Measurements from ENCODE around the gene EPHA2.

The EPHA2 gene

DNA sequence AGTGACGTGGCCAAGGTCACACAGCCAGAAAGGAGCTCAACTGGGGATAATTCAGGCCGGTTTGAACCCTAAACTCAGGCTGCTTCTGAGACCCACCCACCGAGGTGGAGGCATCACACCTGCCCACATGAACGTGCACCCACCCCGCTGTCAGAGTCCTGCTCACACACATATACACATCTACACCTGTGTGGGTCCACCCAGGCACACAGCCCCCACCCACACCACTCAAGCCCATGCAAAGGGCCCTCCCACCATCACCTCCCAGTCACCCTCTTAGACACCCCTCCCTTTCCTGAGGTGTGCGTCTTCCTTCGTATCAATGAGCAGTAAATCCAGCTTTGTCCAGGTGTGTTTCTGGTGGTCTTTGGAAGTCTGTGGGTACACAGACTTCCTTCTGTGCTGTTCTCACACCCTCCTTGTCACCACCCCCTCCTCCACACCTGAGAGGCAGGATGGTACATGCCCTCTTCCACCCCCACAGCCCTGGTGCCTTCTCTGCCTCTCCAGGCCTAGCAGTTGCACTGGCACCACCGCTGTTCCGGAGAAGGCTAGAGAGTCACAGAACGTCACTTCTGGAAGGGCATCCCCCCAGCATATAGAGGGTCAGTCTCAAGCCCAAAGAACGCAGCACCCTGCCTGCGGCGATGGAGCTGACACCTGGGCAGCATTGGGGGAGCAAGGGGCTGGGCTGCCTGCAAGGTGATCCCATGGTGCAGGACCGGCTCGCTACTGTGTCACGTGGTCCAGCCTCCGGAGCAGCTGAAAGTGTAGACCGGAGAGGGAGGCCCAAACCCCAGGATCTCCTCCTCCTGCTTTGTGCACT, 63.6 kb downstream of the EPHA2 start:
- intact Hi-C loops (cut with micrococcal nuclease) = no loop called here
- peaks cover 21% of the 10 kb centered on the region for H3K27me3 Mint-ChIP-seq
- no peak overlapping the region for H3K27ac Mint-ChIP-seq
- H3K36me3 Mint-ChIP-seq (ENCODE audit: low read depth) = no peaks in the 10 kb centered on the region
- H3K4me1 Mint-ChIP-seq (ENCODE audit: low read depth) = no peaks in the 10 kb centered on the region
- H3K4me3 Mint-ChIP-seq = no peak overlapping the region
- H3K9me3 Mint-ChIP-seq = no peaks in the 10 kb centered on the region

DNA sequence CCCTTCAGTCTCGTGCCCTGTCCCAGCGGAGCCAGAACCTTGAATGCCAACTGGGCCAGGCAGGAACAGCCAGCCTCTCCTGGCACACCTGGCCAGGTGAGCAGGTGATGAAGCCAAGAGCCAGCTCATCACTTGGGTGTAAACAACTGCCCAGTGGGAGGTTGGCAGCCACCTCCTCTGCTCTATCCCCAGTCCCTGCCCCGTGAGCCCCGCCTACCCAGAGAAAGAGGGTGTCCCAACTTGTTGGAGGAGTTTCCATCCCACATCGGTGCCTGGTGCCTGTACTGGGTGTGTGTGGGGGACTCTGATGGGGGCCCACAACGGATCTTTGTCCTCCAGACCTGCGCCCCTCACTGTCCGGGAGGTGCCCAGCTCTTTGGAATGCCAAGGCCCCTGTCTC, 64.6 kb downstream of the EPHA2 start:
- intact Hi-C loops (cut with micrococcal nuclease) = no loop called here
- H3K36me3 Mint-ChIP-seq (ENCODE audit: low read depth) = no peaks in the 10 kb centered on the region
- no peaks in the 10 kb centered on the region for H3K9me3 Mint-ChIP-seq
- H3K27ac Mint-ChIP-seq = no peak overlapping the region
- H3K4me1 Mint-ChIP-seq (ENCODE audit: low read depth) = no peaks in the 10 kb centered on the region
- no peak overlapping the region for H3K4me3 Mint-ChIP-seq
- H3K27me3 Mint-ChIP-seq = peaks cover 15% of the 10 kb centered on the region

DNA sequence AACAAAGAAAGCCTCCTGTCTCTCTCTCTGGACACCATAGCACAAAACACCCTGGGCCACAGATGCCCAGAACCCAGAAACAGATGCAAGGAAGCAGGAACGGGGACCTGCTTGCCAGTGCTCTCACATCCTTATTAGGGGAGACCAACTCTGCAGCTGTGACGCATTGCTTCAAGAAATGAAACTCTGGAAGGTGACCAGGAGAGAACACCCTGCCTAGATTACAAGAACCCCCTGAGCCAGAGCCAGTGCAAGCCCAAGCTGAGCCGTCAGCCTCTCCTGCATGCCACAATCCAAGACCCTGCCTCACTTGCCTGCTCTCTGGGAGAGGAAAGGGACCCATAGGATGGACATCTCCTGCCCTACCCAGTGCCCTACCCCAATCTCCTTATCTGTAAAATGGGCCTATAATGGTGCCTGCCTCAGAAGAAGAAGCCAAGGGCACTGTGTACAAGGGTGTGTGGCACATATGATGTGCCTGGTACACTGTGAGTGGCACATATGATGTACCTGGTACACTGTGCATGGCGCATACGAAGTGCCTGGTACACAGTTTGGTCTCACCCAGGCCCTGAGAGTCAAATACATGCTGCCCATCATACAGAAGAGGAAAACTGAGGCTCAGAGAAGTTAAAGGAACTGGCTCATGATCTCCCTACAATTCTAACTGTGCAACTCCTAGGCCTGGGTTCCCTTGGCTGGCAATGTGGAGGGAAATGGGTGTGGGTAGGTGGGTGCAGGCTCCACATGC, 65.6 kb downstream of the EPHA2 start:
- Mint-ChIP-seq H3K4me3 (no peak overlapping the region), H3K9me3 (no peaks in the 10 kb centered on the region), H3K4me1 (ENCODE audit: low read depth) (peaks cover 5% of the 10 kb centered on the region), H3K36me3 (ENCODE audit: low read depth) (no peaks in the 10 kb centered on the region), H3K27me3 (peaks cover 8% of the 10 kb centered on the region), H3K27ac (no peak overlapping the region)
- intact Hi-C loops (cut with micrococcal nuclease) = no loop called here

DNA sequence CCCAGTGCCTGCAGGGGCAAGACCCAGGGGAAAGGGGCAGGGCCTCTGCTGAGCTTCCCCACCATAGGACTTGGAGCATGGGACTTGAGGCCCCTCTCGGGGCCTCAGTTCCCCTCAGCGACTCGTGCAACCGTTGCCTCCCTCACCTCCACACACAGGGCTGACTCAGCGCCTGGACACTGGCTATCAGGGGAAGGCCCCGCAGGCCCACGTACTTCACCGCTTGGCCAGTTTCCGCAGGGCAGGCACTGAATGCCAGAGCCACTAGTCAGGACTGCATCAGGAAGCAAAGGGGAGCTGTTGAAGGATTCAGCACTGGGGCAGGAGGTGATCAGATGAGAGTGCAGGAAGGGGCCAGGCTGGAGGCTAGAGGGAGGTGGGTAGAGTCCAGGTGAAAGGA, 66.9 kb downstream of the EPHA2 start:
- Mint-ChIP-seq H3K9me3 (no peaks in the 10 kb centered on the region), H3K36me3 (ENCODE audit: low read depth) (no peaks in the 10 kb centered on the region), H3K27ac (no peak overlapping the region), H3K27me3 (peaks cover 8% of the 10 kb centered on the region), H3K4me3 (no peak overlapping the region), H3K4me1 (ENCODE audit: low read depth) (peaks cover 7% of the 10 kb centered on the region)
- intact Hi-C loops (cut with micrococcal nuclease) = no loop called here

DNA sequence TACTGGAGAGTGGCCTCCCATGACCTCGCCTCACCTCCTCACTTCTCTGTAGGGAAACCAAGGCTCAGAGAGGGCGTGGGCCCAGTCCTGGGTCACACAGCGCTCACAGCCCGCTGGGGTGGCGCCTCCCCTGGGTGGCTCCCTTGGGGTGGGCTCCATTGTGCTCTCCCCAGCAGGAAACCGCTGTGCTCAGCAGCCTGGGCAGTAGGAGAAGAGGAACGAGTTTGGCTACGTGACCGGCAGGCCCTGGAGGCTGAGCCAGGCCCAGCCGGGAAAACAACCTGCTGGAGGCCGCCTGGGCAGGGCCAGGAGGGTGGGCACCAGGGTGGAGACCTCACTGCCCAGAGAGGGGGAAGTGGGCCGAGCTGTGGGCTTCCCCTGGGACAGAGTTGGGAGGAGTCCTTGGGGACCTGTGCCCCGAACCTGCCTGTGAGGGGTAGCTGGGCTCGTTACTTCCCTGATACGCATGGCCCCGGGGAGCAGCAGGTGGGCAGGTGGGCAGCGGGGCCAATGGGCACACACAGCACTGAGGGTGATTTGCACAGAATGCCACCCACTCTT, 67.4 kb downstream of the EPHA2 start:
- H3K4me1 Mint-ChIP-seq (ENCODE audit: low read depth) = peaks cover 7% of the 10 kb centered on the region
- no peak overlapping the region for H3K4me3 Mint-ChIP-seq
- no peaks in the 10 kb centered on the region for H3K36me3 Mint-ChIP-seq (ENCODE audit: low read depth)
- H3K27me3 Mint-ChIP-seq = peaks cover 8% of the 10 kb centered on the region
- intact Hi-C loops (cut with micrococcal nuclease) = no loop called here
- no peaks in the 10 kb centered on the region for H3K9me3 Mint-ChIP-seq
- H3K27ac Mint-ChIP-seq = no peak overlapping the region

DNA sequence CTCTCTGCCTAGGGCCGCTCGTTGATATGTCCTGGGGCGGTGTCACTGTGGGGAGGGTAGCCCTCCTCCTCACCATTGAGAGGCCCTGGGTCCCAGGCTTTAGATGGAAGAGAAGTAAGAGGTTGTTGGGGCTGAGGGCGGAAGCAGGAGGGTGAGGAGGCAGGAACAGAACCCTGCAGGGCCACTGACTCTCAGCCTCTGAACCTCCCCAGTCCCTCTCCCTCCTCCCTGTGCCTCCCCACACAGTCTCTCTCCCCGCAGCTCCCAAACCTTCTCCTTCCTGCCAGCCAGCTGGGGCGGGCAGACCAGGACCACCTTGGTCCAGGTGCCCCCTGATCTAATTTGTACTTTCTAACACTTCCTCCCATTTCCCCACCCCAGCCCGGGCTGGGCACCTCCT, 68.1 kb downstream of the EPHA2 start:
- Mint-ChIP-seq H3K36me3 (ENCODE audit: low read depth) (no peaks in the 10 kb centered on the region), H3K27ac (no peak overlapping the region), H3K4me1 (ENCODE audit: low read depth) (peaks cover 7% of the 10 kb centered on the region), H3K4me3 (no peak overlapping the region), H3K9me3 (no peaks in the 10 kb centered on the region), H3K27me3 (peaks cover 11% of the 10 kb centered on the region)
- intact Hi-C loops (cut with micrococcal nuclease) = no loop called here

DNA sequence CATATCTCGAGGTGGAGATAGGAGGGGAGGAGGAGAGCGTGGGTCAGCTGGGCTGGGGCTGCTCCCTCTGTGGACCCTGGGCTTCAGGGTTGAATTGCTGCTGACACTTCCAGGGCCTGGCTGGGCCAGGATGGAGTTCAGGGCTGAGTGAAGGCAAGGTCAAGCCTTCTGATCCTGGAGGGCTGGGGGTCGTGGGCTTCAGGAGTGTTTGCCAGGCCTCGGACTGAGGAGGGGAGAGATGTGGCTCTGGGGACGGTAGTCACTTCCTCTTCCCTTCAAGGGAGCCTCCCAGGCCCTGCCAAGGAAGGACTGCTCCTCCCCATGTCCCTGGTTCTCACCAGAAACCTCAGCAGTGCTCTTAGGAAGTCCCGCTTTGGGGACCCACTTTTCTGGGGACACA, 70.3 kb downstream of the EPHA2 start:
- intact Hi-C loops (cut with micrococcal nuclease) = no loop called here
- Mint-ChIP-seq H3K36me3 (ENCODE audit: low read depth) (no peaks in the 10 kb centered on the region), H3K9me3 (no peaks in the 10 kb centered on the region), H3K4me1 (ENCODE audit: low read depth) (peaks cover 7% of the 10 kb centered on the region), H3K4me3 (no peak overlapping the region), H3K27ac (no peak overlapping the region), H3K27me3 (peaks cover 7% of the 10 kb centered on the region)

DNA sequence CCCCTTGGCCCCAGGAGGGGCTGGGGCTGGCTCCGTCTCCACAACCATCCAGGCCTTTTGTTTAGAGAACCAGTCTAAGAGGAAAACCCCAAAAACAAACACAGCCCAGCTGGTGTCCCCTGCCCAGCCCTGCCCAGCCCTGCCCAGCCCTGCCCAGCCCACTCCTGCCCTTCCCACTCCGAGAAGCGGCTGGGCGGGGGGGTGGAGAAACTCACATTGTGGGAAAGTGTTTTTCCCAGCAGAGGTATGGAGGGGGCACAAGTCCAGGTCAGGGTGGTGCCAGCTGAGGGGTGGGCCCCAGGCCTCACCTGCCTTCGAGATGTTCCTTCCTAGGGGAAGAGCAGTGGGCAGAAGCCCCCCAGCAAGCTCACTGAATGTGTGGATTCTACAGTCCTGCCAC, 72.4 kb downstream of the EPHA2 start:
- Mint-ChIP-seq H3K9me3 (no peaks in the 10 kb centered on the region), H3K27ac (no peak overlapping the region)
- intact Hi-C loops (cut with micrococcal nuclease) = no loop called here

DNA sequence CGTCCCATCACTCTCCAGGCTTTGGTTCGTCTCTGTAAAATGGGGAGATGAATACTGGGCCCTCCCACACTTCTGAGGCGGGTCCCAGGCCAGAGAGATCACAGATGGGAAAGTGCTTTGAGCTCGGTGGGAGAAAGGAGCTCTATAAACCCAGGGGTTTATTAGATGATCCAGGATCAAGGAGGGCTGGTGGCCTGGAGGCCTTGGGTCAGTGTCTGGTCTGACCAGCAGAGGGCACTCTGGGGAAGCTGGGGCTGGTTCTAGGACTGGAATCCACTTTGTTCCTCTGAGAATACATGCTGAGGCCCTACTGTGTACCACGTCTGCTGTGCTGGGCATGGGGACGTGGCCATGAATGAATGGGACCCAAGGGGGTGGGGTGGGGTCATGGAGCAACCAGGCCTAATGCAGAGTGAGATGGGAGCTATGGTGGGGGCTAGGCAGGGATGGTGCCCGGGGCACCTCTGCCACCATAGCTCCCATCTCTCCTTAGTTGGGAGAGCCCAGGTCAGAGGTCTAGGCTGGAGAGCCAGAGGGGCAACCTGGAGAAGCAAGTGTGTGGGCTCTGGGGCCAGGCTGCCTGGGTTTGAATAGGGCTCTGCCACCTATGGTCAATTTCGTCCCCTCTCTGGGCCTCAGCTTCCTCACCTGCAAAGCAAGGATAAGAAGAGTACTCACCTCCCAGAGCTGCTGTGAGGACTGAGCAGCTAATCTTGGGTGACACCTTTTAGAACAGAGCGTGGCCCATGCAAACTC, 73.4 kb downstream of the EPHA2 start:
- H3K36me3 Mint-ChIP-seq (ENCODE audit: low read depth) = no peaks in the 10 kb centered on the region
- intact Hi-C loops (cut with micrococcal nuclease) = no loop called here
- no peaks in the 10 kb centered on the region for H3K9me3 Mint-ChIP-seq
- H3K4me1 Mint-ChIP-seq (ENCODE audit: low read depth) = peaks cover 12% of the 10 kb centered on the region
- peaks cover 8% of the 10 kb centered on the region for H3K27me3 Mint-ChIP-seq
- H3K27ac Mint-ChIP-seq = no peak overlapping the region
- H3K4me3 Mint-ChIP-seq = no peak overlapping the region

More for the DNA sequence above, 72.4 kb downstream of the EPHA2 start:
- H3K27me3 Mint-ChIP-seq = peaks cover 3% of the 10 kb centered on the region
- H3K36me3 Mint-ChIP-seq (ENCODE audit: low read depth) = no peaks in the 10 kb centered on the region
- peaks cover 12% of the 10 kb centered on the region for H3K4me1 Mint-ChIP-seq (ENCODE audit: low read depth)
- no peak overlapping the region for H3K4me3 Mint-ChIP-seq

DNA sequence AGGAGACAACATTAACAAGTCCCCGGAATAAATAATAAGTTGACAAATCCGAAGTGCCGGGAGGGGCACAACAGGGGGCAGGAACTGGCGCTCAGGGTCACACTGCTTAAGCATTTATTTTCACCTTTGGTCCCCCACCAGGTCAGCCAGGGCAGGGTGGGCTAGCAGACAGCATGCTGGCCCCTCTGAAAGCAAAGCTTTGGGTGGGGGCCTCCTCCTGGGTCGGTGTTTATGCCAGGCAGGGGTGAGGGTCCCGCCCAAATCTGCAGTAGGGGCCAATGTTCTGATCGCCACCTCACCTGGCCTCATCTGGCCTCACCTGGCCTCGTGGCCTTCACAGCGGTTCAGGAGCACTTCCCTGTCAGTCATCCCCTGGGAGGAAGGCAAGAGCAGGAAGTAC, 74.2 kb downstream of the EPHA2 start:
- Mint-ChIP-seq H3K27me3 (peaks cover 12% of the 10 kb centered on the region), H3K36me3 (ENCODE audit: low read depth) (no peaks in the 10 kb centered on the region)
- intact Hi-C loops (cut with micrococcal nuclease) = no loop called here

DNA sequence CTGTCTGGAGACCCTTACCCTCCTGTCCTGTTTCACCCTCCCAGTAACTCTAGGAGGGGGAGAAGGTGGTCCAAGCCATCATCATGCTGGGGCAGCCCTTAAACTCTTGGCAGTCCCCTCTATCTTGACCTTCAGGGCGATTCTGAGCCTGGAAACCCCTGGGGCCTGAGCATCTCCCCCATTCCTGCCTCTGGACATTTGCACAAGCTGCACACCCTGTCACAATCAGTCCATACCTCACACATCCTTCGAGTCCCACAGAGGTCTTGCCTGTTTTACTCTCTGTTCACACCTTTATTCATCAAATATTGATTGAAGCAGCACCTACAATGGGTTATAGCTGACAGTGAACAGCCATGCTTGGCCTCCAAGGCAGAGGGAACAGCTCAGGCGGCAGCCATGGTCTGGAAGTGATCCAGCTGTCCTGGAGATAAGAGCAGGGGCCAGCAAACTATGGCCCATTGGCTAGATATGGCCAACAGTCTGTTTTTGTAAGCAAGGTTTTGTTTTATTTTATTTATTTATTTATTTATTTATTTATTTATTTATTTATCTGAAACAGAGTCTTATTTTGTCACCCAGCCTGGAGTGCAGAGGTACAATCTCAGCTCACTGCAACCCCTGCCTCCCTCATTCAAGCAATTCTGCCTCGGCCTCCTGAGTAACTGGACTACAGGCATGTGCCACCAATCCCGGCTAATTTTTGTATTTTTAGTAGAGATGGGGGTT, 75.3 kb downstream of the EPHA2 start:
- Mint-ChIP-seq H3K27ac (no peak overlapping the region), H3K36me3 (ENCODE audit: low read depth) (no peaks in the 10 kb centered on the region), H3K27me3 (peaks cover 16% of the 10 kb centered on the region), H3K4me3 (no peak overlapping the region), H3K4me1 (ENCODE audit: low read depth) (peaks cover 11% of the 10 kb centered on the region), H3K9me3 (no peaks in the 10 kb centered on the region)
- intact Hi-C loops (cut with micrococcal nuclease) = no loop called here

More for the DNA sequence above, 74.2 kb downstream of the EPHA2 start:
- H3K9me3 Mint-ChIP-seq = no peaks in the 10 kb centered on the region
- H3K4me3 Mint-ChIP-seq = no peak overlapping the region
- peaks cover 12% of the 10 kb centered on the region for H3K4me1 Mint-ChIP-seq (ENCODE audit: low read depth)
- no peak overlapping the region for H3K27ac Mint-ChIP-seq

DNA sequence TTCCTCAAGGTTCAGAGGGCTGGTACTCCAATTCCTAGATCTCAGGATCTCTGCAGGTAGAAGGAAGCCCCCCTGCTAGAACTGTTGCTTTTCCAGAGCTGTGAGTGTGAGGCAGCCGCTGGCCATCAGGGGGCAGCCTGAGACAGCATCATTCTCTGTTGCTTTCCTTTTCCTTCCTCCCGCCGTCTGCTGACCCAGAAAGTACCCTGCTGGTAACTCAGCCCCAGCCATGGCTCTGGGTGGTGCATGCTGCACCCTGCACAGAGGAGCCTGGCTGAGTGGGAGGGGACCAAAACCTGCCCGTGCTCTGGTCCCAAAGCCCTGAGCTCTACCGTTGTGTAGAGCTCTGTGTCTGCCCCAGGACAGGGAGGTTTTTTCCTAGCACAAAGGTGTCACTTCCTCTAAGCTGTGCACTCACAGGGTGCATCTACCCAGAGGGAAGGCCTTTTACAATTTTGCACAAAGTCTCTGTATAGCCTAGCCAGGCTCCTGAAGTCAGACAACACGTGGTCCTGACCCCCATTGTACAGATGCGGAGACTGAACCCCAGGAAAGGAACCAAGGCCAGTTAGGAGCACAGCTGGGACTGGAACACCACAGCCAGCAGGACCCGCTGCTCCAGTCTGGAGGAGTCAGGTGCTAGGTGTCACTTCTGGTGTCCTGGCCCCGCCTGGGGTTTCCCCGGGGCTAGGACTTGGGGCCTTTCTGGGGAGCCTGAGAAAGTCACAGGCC, 76.8 kb downstream of the EPHA2 start:
- Mint-ChIP-seq H3K36me3 (ENCODE audit: low read depth) (no peaks in the 10 kb centered on the region), H3K27ac (no peak overlapping the region)

More for the DNA sequence above, 76.8 kb downstream of the EPHA2 start:
- intact Hi-C loops (cut with micrococcal nuclease) = loop anchor here (1.0 to 2.0 kb wide), 2 partner anchors 108 to 166 kb away; no protein-coding TSS in a partner anchor
- Mint-ChIP-seq H3K27me3 (peaks cover 27% of the 10 kb centered on the region), H3K4me1 (ENCODE audit: low read depth) (peaks cover 5% of the 10 kb centered on the region), H3K9me3 (no peaks in the 10 kb centered on the region), H3K4me3 (peak overlapping the region; percentile 65)

Measured in dendritic cell treated with granulocyte-macrophage colony-stimulating factor and Interleukin-4, amounts not matched to agents 40 ng/mL and 50 ng/mL, for 4 days (primary cell).